Peyer's patch (tissue), 4 donors: Measurements from ENCODE around the gene BLTP1.

Source experiments
- CTCF ChIP-seq, 6 experiments: fragments of 450-650 bp in 4 of 6; fragments of 200-600 bp in 2 of 6; sonication (generic) in 1 of 6; IDR thresholded peaks; one replicate each; pipeline ENCODE4 v1.5.1; 2017 to 2019; ENCODE audit warnings: antibody characterized with exemption in 6 of 6, mild to moderate bottlenecking in 3 of 6, moderate library complexity in 1 of 6
- POLR2A ChIP-seq, 2 donors: fragments of 450-650 bp; IDR thresholded peaks; one replicate each; pipeline ENCODE4 v1.5.1; 2017; ENCODE audit warnings: antibody characterized with exemption in 2 of 2, mild to moderate bottlenecking in 2 of 2, moderate library complexity in 2 of 2

- TF ChIP-seq CTCF (IDR thresholded peaks at IDR 0.05) = no peak
- TF ChIP-seq POLR2A (IDR thresholded peaks at IDR 0.05) = no peak
Measured at GRCh38 chr4:122107680-122108079, 44.5 kb upstream of the BLTP1 start.
